Effector memory CD8-positive, alpha-beta T cell (primary cell): ENCODE measurements around the gene TGIF1.
"Not testable (repeated sequence)": the region's sequence is repeated elsewhere in the genome, so short reads cannot be mapped to it uniquely, and the experiment has no call there.

Source experiments
- ATAC-seq: fragments of 150-1000 bp; cut with Tn5 transposase; replicated peaks from 2 replicates; pipeline ENCODE4 v1.10.0; 2021; ENCODE audit warnings: mild to moderate bottlenecking, moderate library complexity
- DNase-seq, 3 experiments: peaks; one replicate each; pipeline ENCODE4 v3.0.0; 2021
- H3K27ac Mint-ChIP-seq, 2 donors: one replicate each; pipeline ENCODE4 v1.8.0; 2022; ENCODE audit warnings: mild to moderate bottlenecking in 2 of 2, mixed read lengths in 2 of 2, moderate library complexity in 2 of 2
- H3K27me3 Mint-ChIP-seq, 2 donors: one replicate each; pipeline ENCODE4 v1.8.0; 2022; ENCODE audit warnings: mixed read lengths in 2 of 2
- H3K36me3 Mint-ChIP-seq: one replicate; pipeline ENCODE4 v1.8.0; 2022; ENCODE audit warnings: mild to moderate bottlenecking, moderate library complexity, mixed read lengths; ENCODE audit not compliant: insufficient read depth
- H3K4me1 Mint-ChIP-seq, 2 donors: one replicate each; pipeline ENCODE4 v1.8.0; 2022; ENCODE audit warnings: low read depth in 2 of 2, mixed read lengths in 2 of 2
- H3K4me3 Mint-ChIP-seq, 2 donors: one replicate each; pipeline ENCODE4 v1.8.0; 2022; ENCODE audit warnings: mild to moderate bottlenecking in 2 of 2, mixed read lengths in 2 of 2, moderate library complexity in 2 of 2
- H3K9me3 Mint-ChIP-seq, 2 donors: one replicate each; pipeline ENCODE4 v1.8.0; 2022; ENCODE audit warnings: mixed read lengths in 2 of 2

TGIF1 gene

DNA sequence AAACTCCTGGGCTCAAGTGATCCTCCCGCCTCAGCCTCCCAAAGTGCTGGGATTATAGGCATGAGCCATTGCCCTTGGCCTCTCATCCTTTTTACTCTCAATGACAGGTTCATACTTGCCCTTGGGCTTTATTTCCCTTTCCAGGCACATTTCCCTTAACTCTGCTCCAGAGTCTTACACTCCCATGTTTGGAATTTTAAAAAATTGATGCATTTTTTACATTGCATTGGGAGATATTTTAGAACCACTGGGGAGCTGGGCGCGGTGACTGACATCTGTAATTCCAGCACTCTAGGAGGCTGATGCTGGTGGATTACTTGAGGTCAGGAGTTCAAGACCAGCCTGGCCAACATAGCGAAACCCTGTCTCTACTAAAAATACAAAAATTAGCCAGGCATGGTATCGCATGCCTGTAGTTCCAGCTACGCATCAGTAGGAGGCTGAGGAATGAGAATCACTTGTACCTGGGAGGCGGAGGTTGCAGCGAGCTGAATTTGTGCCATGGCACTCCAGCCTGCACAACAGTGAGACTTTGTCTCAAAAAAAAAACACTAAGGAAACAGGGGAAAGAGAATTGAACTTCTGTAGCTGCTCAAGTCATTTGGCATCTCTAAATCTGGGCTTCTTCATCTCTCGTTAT, 18.2 kb downstream of the TGIF1 start:
- Mint-ChIP-seq H3K36me3 (no peaks in the 10 kb centered on the region), H3K4me3 (no peak overlapping the region), H3K27ac (no peak overlapping the region), H3K9me3 (no peaks in the 10 kb centered on the region), H3K4me1 (peaks cover 13 to 15% of the 10 kb centered on the region in 2 donors), H3K27me3 (no peaks in the 10 kb centered on the region)
- ATAC-seq: no peak
- DNase-seq: no peak

DNA sequence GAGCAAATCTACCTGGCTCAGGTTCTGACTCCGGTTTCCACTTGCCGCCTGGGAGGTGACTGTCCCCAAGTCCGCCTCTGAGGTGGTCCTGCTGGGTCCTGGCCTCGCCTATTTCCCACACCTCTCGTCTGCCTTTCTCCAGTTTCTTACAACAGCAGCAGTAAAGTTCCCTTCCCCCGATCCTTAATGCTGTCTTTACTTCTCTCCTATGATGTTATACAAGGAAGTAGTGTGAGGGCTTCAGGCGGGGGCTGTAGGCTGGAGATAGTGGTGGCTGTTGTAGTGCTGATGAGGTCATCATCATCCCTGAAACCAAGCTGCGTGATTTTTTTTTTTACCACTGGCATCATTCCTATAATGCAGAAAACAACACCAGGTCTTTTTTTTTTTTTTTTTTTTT, 18.9 kb downstream of the TGIF1 start:
- ATAC-seq (no peak), DNase-seq (no peak)
- Mint-ChIP-seq H3K4me3 (no peak overlapping the region), H3K4me1 (peaks cover 20% of the 10 kb centered on the region in 2 donors), H3K36me3 (no peaks in the 10 kb centered on the region), H3K9me3 (no peaks in the 10 kb centered on the region), H3K27ac (no peak overlapping the region), H3K27me3 (no peaks in the 10 kb centered on the region)

DNA sequence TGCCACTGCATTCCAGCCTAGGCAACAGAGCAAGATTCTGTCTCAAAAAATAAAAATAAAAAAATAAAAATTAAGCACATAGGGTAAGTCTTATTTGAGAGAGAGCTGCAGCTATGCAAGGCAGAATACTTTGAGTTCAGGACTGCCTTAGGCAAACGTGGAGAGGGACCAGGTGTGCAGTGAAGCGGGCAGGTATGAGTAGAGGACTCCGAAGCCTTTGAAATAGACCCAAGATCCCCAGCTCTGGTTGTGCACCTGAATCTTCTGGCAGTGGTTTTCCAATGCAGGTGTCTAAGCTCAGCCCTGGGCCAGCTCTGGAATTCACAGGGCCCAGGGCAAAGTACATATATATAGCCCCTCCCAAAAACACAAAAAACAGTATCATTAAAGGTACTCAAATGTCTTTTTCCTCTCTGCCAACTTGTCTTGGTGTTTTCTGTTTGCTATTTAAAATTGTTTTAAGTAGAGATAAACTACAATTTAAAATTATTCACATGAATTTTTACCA, 21.2 kb downstream of the TGIF1 start:
- H3K4me1 Mint-ChIP-seq: peaks cover 17 to 18% of the 10 kb centered on the region in 2 donors
- H3K9me3 Mint-ChIP-seq: no peaks in the 10 kb centered on the region
- no peak overlapping the region for H3K4me3 Mint-ChIP-seq
- no peak for DNase-seq
- H3K36me3 Mint-ChIP-seq: peaks cover 3% of the 10 kb centered on the region
- no peak for ATAC-seq
- H3K27ac Mint-ChIP-seq: no peak overlapping the region
- H3K27me3 Mint-ChIP-seq: no peaks in the 10 kb centered on the region

DNA sequence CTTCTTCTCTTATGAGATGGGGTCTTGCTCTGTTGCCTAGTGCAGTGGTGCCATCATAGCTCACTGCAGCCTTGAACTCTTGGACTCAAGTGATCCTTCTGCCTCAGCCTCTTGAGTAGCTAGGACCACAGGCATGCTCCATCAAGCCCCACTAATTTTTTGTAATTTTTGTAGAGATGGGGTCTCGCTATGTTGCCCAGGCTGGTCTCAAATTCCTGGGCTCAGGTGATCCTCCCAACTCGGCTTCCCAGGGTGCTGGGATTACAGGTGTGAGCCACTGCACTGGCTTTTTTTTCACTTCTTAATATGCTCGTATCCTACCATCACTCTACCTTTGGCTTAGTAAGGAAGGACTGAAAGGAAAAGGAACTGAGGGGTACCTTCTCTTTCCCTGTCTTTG, 22.1 kb downstream of the TGIF1 start:
- H3K27ac Mint-ChIP-seq, H3K36me3 Mint-ChIP-seq, ATAC-seq, H3K4me3 Mint-ChIP-seq, H3K9me3 Mint-ChIP-seq, DNase-seq, H3K27me3 Mint-ChIP-seq: not testable (repeated sequence)
- peaks cover 11% of the 10 kb centered on the region in 2 donors for H3K4me1 Mint-ChIP-seq

DNA sequence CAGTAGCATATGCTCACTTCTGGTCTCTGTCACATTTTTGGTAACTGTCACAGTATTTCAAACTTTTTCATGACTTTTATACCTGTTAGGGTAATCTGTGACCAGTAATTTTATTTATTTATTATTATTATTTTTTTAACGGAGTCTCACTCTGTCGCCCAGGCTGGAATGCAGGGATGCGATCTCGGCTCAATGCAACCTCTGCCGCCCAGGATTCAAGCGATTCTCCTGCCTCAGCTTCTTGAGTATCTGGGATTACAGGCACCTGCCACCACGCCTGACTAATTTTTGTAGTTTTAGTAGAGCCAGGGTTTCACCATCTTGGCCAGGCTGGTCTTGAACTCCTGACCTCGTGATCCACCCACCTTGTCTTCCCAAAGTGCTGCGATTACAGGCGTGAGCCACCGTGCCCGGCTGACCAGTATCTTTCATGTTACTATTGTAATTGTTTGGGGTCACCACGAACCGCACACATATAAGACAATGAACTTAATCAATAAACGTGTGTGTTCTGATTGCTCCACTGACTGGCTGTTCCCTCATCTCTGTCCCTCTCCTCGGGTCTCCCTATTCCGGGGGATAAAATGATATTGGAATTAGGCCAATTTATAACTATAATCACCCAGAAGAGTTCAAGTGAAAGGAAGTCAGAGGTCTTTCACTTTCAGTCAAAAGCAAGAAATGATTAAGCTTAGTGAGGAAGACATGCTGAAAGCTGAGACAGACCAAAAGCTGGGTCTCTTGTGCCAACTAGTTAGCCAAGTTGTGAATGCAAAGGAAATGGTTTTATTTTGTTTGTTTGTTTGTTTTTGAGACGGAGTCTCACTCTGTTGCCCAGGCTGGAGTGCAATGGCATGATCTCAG, 22.9 kb downstream of the TGIF1 start:
- Mint-ChIP-seq H3K4me1 (peaks cover 11% of the 10 kb centered on the region in 2 donors), H3K4me3 (peak overlapping the region; percentile 60 to 63), H3K27me3 (no peaks in the 10 kb centered on the region), H3K36me3 (peaks cover 3% of the 10 kb centered on the region), H3K9me3 (no peaks in the 10 kb centered on the region), H3K27ac (peak overlapping the region; percentile 83 to 84)
- ATAC-seq (peak; percentile 59), DNase-seq (no peak)

DNA sequence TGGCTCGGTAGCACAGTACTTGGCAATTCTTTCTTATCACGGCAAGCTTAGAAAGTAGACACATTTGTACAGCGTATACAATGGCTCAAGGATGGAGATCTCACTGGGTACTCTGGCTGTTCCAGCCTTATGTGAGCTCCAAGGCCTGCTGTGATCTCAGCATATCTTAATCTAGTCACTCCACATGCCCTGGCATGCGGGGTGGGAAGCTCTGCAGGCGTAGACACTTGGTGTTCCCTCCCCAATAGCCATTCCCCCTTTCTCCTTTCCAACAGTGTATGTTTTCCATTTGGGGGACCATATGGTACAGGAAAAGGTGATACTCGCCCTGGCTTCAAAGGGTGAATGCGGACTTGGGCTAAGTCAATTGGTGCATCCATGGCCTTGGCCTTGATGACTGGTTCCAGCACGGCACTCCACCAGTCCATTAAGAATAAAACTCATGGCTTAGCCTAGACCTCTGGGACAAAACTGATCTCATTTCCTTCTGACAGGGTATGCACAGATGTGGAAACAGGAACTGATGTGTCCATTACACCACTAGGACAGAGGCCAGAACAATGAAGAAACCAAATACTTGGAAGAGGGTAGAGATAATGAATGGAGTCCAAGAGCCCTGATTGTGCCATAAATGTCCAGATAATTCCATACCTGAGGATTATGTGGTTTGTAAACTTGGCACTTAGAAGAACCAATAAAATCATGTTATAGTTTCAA, 28.4 kb downstream of the TGIF1 start:
- H3K27me3 Mint-ChIP-seq: no peaks in the 10 kb centered on the region
- ATAC-seq: no peak
- H3K27ac Mint-ChIP-seq: no peak overlapping the region
- no peaks in the 10 kb centered on the region for H3K9me3 Mint-ChIP-seq
- peaks cover 4 to 7% of the 10 kb centered on the region in 2 donors for H3K4me1 Mint-ChIP-seq
- H3K36me3 Mint-ChIP-seq: peaks cover 3% of the 10 kb centered on the region
- no peak overlapping the region for H3K4me3 Mint-ChIP-seq
- no peak for DNase-seq

DNA sequence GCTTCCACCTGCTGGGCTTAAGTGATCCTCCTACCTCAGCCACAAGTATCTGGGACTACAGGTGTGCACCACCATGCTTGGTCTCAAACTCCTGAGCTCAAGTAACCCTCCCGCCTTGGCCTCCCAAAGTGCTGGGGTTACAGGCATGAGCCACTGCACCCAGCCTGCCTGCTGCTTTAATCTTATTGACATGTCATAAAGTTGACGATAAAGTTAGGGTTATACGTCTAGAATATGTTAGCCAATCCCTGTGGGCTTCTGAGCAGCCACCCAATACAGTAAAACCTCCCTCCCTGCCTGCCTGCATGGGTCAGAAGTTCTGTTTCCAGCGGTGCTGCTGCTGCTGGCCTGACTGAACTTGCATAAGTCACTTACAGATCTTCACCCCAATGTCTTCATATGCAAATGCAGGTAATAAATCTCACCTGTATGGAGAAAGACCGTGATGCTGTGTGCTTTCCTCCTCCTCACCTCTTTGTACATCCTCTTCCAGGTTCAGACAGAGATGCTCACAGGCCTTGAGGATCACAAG, 30.1 kb downstream of the TGIF1 start:
- Mint-ChIP-seq H3K27ac (no peak overlapping the region), H3K36me3 (peaks cover 3% of the 10 kb centered on the region), H3K4me3 (no peak overlapping the region), H3K27me3 (peaks cover 0 to under 1% of the 10 kb centered on the region in 2 donors), H3K9me3 (no peaks in the 10 kb centered on the region), H3K4me1 (peaks cover 0 to 2% of the 10 kb centered on the region in 2 donors)
- no peak for DNase-seq
- no peak for ATAC-seq

DNA sequence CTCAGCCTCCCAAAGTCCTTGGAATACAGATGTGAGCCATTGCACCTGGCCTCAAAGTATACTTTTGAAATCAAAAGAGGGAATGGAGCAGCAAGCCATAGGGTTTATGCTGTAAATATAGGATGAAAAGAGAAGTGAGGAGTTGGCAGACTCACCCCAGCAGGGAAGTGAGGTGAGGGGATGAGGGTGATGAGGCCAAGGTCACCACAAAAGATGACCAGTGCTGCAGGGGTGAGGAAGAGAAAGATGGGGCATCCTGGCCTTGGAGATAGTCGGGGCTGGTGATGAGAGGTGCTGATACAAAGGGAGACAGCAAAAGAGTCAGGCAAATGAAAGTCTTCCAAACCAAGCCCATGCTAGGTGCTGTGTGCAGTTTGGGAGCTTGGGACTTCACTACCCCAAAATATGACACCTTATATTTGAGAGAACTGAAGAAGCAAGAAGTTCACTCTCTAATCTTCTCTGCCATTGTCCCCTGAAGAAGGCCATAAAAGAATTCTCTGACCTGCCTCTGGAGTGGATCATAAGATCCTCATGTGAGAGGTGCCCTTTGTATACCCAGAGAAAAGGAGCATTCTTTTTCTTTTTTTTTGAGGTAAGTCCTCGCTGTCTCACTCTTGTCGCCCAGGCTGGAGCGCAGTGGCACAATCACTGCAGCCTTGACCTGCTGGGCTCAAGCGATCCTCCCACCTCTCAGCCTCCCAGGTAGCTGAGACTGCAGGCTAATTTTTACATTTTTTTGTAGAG, 31.0 kb downstream of the TGIF1 start:
- Mint-ChIP-seq H3K27ac (no peak overlapping the region), H3K27me3 (peaks cover 0 to 7% of the 10 kb centered on the region in 2 donors), H3K4me1 (peaks cover 0 to 5% of the 10 kb centered on the region in 2 donors), H3K4me3 (no peak overlapping the region), H3K36me3 (no peaks in the 10 kb centered on the region), H3K9me3 (no peaks in the 10 kb centered on the region)
- ATAC-seq (no peak), DNase-seq (no peak)

DNA sequence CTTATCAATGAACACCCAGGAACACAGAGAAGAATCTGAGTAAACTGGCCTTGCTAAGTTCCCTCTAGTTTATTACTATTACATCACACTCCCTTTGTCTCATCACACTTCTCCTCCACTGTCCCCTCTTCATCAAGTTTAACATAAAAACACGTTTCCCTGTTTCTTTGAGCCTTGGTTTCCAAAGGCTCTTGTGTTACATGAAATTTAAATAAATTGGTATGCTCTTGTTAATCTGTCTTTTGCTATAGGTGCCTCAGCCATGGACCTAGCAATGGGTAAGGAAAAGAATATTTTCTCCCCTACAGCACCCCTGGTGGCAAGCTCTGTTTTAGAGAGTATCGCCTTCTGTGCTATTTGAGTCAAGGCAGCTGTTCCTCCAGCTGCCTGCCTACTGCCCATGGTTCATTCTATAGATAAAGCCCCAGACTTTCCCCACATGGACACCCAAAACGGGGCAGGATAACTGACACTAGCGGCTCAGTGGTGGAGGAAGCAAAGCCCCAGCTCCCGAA, 31.8 kb downstream of the TGIF1 start:
- Mint-ChIP-seq H3K27ac (no peak overlapping the region), H3K4me3 (no peak overlapping the region), H3K36me3 (no peaks in the 10 kb centered on the region), H3K9me3 (no peaks in the 10 kb centered on the region), H3K27me3 (peaks cover 0 to 7% of the 10 kb centered on the region in 2 donors), H3K4me1 (peaks cover 0 to 5% of the 10 kb centered on the region in 2 donors)
- ATAC-seq (peak; percentile 68), DNase-seq (peak; percentile 12 to 37 (median 19))

DNA sequence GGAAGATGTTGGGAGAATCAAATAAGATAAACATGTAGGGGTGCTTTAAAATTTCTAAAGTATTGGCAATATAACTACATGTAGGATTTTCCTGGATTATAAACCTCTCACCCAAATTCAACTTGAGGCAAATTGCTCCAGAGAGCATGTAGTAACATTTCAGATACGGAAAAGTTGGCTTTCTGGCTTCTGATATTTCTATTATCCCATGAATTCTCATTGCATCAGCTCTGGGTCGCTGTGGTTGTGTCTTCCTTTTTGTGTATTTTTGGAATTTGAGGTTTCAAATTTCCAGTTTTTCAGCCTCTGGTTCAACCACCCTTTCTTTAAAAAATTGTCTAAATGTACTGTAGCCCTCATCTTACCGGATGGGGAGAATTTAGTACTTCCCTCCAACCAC, 32.3 kb downstream of the TGIF1 start:
- ATAC-seq (no peak), DNase-seq (no peak)
- Mint-ChIP-seq H3K4me1 (peaks cover 0 to 5% of the 10 kb centered on the region in 2 donors), H3K4me3 (no peak overlapping the region), H3K27me3 (peaks cover 0 to 7% of the 10 kb centered on the region in 2 donors), H3K27ac (no peak overlapping the region), H3K9me3 (no peaks in the 10 kb centered on the region), H3K36me3 (no peaks in the 10 kb centered on the region)

DNA sequence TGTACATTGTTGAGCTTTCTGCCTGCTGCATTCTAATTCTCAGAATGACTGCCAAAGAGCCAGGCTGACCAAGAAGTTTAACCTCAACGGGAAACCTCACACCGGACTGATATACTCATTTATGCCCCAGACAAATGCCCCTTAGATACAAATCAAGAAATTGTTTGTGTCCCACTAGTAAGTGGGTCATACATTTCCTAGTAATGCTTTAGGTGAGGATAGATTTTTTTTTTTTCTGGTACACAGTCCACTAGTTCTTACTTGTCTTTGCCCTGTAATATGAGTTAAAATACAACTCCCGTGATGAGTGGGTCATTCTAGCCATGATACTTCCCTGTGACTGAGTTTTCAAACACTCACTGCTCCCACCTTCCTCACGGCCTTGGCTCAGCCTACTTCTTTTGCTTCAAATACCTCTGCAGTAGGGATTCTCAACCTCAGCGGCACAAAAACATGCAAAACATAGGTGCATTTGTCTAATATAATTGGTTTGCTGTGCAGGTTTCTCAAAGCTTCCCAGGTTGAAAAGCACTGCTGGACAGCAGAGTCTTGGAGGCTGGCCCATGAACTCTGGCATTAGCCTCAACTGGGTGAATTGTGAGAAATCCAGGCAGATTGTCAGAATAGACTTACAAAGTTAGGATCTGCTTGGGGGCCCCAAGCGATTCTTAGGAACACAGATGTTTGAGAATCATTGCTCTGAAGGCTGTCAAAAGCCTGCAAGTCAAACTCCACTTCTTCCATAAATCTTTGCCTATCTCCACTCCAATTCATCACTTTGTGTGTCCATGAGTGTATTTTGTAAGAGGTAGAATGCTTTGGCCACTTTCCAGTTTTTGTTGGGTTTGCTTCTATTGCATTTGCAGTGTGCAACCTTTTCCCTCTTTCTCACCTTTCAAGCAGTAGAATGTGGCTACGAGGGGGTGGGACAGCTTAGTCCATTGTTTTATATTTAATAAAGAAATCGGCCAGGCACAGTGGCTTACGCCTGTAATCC, 35.5 kb downstream of the TGIF1 start:
- Mint-ChIP-seq H3K36me3 (no peaks in the 10 kb centered on the region), H3K27ac (no peak overlapping the region), H3K4me3 (no peak overlapping the region), H3K4me1 (peaks cover 5% of the 10 kb centered on the region in 2 donors), H3K9me3 (no peaks in the 10 kb centered on the region), H3K27me3 (peaks cover 0 to 15% of the 10 kb centered on the region in 2 donors)
- no peak for ATAC-seq
- DNase-seq: no peak

DNA sequence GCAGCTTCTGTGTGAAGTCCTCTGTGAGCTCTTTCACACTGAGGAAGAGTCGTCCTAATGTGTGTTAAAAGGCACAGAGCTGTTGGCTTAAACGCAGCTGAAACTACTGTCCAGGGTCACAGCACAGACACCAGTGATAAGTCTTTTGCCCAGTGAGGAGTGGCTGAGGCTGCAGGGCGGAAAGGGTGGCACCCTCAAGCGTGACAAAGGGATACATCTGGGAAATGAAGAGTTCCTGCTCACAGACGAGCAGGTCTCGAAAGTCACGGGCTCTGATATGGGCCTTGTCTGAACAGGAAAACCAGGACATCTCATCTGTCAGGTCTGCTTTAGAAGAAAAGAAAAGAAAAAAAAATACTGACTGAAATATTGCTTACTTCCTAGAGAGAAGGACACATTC, 36.5 kb downstream of the TGIF1 start:
- Mint-ChIP-seq H3K27me3 (peaks cover 0 to 15% of the 10 kb centered on the region in 2 donors), H3K36me3 (no peaks in the 10 kb centered on the region), H3K9me3 (no peaks in the 10 kb centered on the region), H3K27ac (no peak overlapping the region), H3K4me1 (peaks cover 5% of the 10 kb centered on the region in 2 donors), H3K4me3 (no peak overlapping the region)
- no peak for ATAC-seq
- no peak for DNase-seq
